ENCODE data around the gene NHLRC3. TPM values are rescaled to one million over a fixed set of nuclear protein-coding genes. Genes with fewer than 3 reads are reported as not detected.
"Not testable (repeated sequence)": the region's sequence is repeated elsewhere in the genome, so short reads cannot be mapped to it uniquely, and the experiment has no call there.

NHLRC3 gene
- total and polyA plus RNA-seq, 2 experiments from 2014 or later = 18.6 to 47.4 TPM

DNA sequence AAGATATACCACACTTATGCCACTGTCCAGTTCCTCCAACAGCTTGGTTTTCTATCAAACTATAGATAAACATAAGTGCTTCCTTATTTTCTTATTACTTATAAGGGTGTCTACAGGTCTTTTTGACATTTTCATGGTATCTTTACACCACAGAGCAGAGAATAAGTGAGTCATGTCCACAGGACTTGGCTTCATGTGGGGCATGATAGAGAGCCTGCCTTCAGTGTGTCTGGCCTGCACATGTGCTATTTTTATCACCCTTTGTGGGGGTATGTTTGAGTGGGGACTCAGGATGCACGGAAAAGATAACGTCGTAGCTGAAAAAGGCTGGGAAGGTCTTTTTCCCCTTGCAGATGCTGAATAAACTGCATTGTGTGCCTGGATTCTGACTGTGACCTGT, 39.5 kb upstream of the NHLRC3 start:
- no peak for DNase-seq (ENCODE audit: low spot score)
- Histone ChIP-seq H3K9me3 (ENCODE audit: low read depth) (no peaks in the 10 kb centered on the region), H2AFZ (no peak overlapping the region), H3K9me2 (replicated peaks; ENCODE audit: insufficient read depth) (no peaks in the 10 kb centered on the region), H4K20me1 (ENCODE audit: insufficient read depth, poor library complexity, severe bottlenecking) (no peaks in the 10 kb centered on the region), H3K4me1 (ENCODE audit: insufficient read depth) (no peaks in the 10 kb centered on the region), H3K27me3 (no peaks in the 10 kb centered on the region), H3K4me2 (no peak overlapping the region), H3K4me3 (no peak overlapping the region), H3K36me3 (replicated peaks; ENCODE audit: insufficient read depth, low read depth) (no peaks in the 10 kb centered on the region), H3K27ac (no peak overlapping the region), H3K79me2 (no peaks in the 10 kb centered on the region)
- WGBS (ENCODE audit: low lambda C conversion rate, missing lambda C conversion rate) = 74% methylated on average over 3 of the region's 3 CpGs
- TF ChIP-seq EZH2phosphoT487 (IDR thresholded peaks at IDR 0.05; ENCODE audit: low read depth, severe bottlenecking, unreplicated experiment) (no peak), EZH2 (IDR thresholded peaks at IDR 0.05; ENCODE audit: borderline replicate concordance) (no peak)
- TF ChIP-seq, protein P1, sequence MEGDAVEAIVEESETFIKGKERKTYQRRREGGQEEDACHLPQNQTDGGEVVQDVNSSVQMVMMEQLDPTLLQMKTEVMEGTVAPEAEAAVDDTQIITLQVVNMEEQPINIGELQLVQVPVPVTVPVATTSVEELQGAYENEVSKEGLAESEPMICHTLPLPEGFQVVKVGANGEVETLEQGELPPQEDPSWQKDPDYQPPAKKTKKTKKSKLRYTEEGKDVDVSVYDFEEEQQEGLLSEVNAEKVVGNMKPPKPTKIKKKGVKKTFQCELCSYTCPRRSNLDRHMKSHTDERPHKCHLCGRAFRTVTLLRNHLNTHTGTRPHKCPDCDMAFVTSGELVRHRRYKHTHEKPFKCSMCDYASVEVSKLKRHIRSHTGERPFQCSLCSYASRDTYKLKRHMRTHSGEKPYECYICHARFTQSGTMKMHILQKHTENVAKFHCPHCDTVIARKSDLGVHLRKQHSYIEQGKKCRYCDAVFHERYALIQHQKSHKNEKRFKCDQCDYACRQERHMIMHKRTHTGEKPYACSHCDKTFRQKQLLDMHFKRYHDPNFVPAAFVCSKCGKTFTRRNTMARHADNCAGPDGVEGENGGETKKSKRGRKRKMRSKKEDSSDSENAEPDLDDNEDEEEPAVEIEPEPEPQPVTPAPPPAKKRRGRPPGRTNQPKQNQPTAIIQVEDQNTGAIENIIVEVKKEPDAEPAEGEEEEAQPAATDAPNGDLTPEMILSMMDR (IDR thresholded peaks at IDR 0.05; ENCODE audit: poor library complexity) = no peak

DNA sequence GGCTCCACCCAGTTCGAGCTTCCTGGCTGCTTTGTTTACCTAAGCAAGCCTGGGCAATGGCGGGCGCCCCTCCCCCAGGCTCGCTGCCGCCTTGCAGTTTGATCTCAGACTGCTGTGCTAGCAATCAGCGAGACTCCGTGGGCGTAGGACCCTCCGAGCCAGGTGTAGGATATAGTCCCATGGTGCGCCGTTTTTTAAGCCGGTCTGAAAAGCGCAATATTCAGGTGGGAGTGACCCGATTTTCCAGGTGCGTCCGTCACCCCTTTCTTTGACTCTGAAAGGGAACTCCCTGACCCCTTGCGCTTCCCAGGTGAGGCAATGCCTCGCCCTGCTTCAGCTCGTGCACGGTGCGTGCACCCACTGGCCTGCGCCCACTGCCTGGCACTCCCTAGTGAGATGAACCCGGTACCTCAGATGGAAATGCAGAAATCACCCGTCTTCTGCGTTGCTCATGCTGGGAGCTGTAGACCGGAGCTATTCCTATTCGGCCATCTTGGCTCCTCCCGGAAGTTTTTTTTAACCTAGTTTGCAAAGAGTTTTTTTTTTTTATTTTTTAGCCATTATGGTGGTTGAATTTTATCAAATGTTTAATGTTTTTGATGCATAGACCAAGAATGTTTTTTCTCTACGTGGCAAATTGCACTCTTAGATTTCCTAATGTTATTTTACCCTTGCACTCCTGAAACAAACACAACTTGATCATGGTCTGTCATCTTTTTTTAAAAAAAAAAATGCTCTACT, 31.7 kb upstream of the NHLRC3 start:
- not testable (repeated sequence) for DNase-seq (ENCODE audit: low spot score); H2AFZ ChIP-seq; H4K20me1 ChIP-seq (ENCODE audit: insufficient read depth, poor library complexity, severe bottlenecking); H3K36me3 ChIP-seq (replicated peaks; ENCODE audit: insufficient read depth, low read depth); H3K9me3 ChIP-seq (ENCODE audit: low read depth); H3K27me3 ChIP-seq; H3K4me2 ChIP-seq; H3K9me2 ChIP-seq (replicated peaks; ENCODE audit: insufficient read depth); H3K27ac ChIP-seq; H3K79me2 ChIP-seq; H3K4me3 ChIP-seq; H3K4me1 ChIP-seq (ENCODE audit: insufficient read depth)
- WGBS (ENCODE audit: low lambda C conversion rate, missing lambda C conversion rate) = 71% methylated on average over 29 of the region's 29 CpGs

DNA sequence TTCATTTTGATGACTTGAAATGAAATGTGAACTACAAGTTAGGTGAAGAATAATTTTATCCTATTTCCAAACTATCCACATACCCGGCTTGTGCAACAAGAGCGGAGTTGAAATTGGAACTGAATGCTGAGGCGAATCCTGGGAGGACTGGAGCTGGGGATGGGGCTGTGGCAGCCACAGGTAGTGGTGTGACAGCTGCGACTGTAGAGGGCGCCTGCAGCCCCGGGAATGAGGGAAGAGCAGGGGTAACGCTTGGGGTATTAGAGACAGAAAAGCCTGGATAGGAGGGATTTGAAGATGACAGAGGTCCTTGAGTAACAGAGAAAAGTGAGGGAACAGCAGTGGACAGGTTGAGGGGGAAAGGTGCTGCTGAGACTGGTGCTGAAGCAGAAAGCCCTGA, 25.6 kb upstream of the NHLRC3 start:
- TF ChIP-seq EZH2phosphoT487 (IDR thresholded peaks at IDR 0.05; ENCODE audit: low read depth, severe bottlenecking, unreplicated experiment) = no peak
- Histone ChIP-seq H3K4me3 (no peak overlapping the region), H3K9me3 (ENCODE audit: low read depth) (no peaks in the 10 kb centered on the region), H4K20me1 (ENCODE audit: insufficient read depth, poor library complexity, severe bottlenecking) (no peaks in the 10 kb centered on the region), H3K4me2 (no peak overlapping the region), H3K36me3 (replicated peaks; ENCODE audit: insufficient read depth, low read depth) (no peaks in the 10 kb centered on the region), H3K27me3 (no peaks in the 10 kb centered on the region), H3K4me1 (ENCODE audit: insufficient read depth) (peaks cover 3% of the 10 kb centered on the region), H3K9me2 (replicated peaks; ENCODE audit: insufficient read depth) (no peaks in the 10 kb centered on the region), H3K27ac (no peak overlapping the region), H3K79me2 (no peaks in the 10 kb centered on the region), H2AFZ (no peak overlapping the region)
- WGBS (ENCODE audit: low lambda C conversion rate, missing lambda C conversion rate) = 86% methylated on average over 7 of the region's 7 CpGs
- DNase-seq (ENCODE audit: low spot score) = no peak

DNA sequence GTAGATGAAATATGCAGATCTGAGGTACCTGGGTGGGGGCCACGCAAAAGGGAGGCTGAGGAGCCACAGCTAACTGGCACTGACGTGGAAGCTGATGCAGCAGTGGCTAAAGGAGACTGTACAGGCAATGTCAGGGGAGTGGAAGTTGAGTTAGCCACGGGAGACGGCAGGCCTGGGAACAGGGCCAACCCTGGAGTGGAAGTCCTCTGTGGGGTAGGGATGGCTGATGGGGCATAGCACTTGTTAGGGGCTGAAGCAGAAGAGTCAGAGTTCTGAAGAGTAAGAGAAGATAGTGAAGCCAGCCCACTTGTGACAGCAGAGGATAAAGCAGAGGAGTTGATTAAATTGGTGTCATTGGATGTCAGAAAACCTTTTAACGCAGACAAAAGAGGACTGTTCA, 24.8 kb upstream of the NHLRC3 start:
- Histone ChIP-seq H2AFZ (no peak overlapping the region), H3K27me3 (no peaks in the 10 kb centered on the region), H3K4me3 (no peak overlapping the region), H3K27ac (no peak overlapping the region), H3K36me3 (replicated peaks; ENCODE audit: insufficient read depth, low read depth) (no peaks in the 10 kb centered on the region), H3K9me3 (ENCODE audit: low read depth) (no peaks in the 10 kb centered on the region), H3K4me1 (ENCODE audit: insufficient read depth) (peaks cover 3% of the 10 kb centered on the region), H3K9me2 (replicated peaks; ENCODE audit: insufficient read depth) (no peaks in the 10 kb centered on the region), H4K20me1 (ENCODE audit: insufficient read depth, poor library complexity, severe bottlenecking) (no peaks in the 10 kb centered on the region), H3K4me2 (no peak overlapping the region), H3K79me2 (no peaks in the 10 kb centered on the region)
- no peak for DNase-seq (ENCODE audit: low spot score)
- WGBS (ENCODE audit: low lambda C conversion rate, missing lambda C conversion rate) = 94% methylated on average over 5 of the region's 5 CpGs
- TF ChIP-seq EZH2phosphoT487 (IDR thresholded peaks at IDR 0.05; ENCODE audit: low read depth, severe bottlenecking, unreplicated experiment) = no peak
- TF ChIP-seq, protein P1 (IDR thresholded peaks at IDR 0.05; ENCODE audit: poor library complexity) = no peak
- no peak for TF ChIP-seq EZH2 (IDR thresholded peaks at IDR 0.05; ENCODE audit: borderline replicate concordance)
